K562 (cell line): ENCODE results near the gene EMILIN3. TPM values are rescaled to one million over a fixed set of nuclear protein-coding genes. Genes with fewer than 3 reads are reported as not detected.

Source experiments
- BCLAF1 ChIP-seq, 2 experiments: fragments of 450-650 bp in 1 of 2; IDR thresholded peaks; 2 replicates each; pipeline ENCODE4 v1.6.1; 2011 to 2017; ENCODE audit warnings: low read depth in 2 of 2, antibody characterized with exemption in 1 of 2, borderline replicate concordance in 1 of 2, low read length in 1 of 2, mild to moderate bottlenecking in 1 of 2, mixed read lengths in 1 of 2; ENCODE audit not compliant: control insufficient read depth in 1 of 2
- CEBPB ChIP-seq: fragments of 450-650 bp; IDR thresholded peaks from 2 replicates; pipeline ENCODE4 v1.6.1; 2016; ENCODE audit warnings: missing genetic modification characterization, missing compliant biosample characterization
- JUNB ChIP-seq: fragments of 450-650 bp; formaldehyde crosslinking; conservative IDR thresholded peaks from 2 replicates; pipeline ENCODE4 v1.4.0; 2020; ENCODE audit warnings: mild to moderate bottlenecking
- MGA ChIP-seq: fragments of 450-650 bp; IDR thresholded peaks from 2 replicates; pipeline ENCODE4 v1.6.1; 2016; ENCODE audit warnings: mild to moderate bottlenecking, moderate library complexity
- NR2C2 ChIP-seq, 2 experiments: fragments of 200-800 bp in 1 of 2; sonication (Bioruptor generic) in 1 of 2; sonication (generic) in 1 of 2; formaldehyde crosslinking in 1 of 2; IDR thresholded peaks; 2 replicates each; pipeline versions ENCODE4 v1.6.1 to v1.8.0; 2016 to 2022; ENCODE audit warnings: mild to moderate bottlenecking in 1 of 2, missing compliant biosample characterization in 1 of 2, missing genetic modification characterization in 1 of 2, missing genetic modification reagents in 1 of 2
- RNF219 ChIP-seq: fragments of 250-450 bp; sonication (Bioruptor Pico); IDR thresholded peaks from 2 replicates; pipeline ENCODE4 v1.5.0; 2022; ENCODE audit warnings: mild to moderate bottlenecking
- SMC3 ChIP-seq: conservative IDR thresholded peaks from 2 replicates; pipeline ENCODE4 v1.6.1; 2011; ENCODE audit warnings: low read depth, low read length, improper control_type of control experiment; ENCODE audit not compliant: insufficient read depth
- SNIP1 ChIP-seq: fragments of 450-650 bp; IDR thresholded peaks from 2 replicates; pipeline ENCODE4 v1.7.1; 2017; ENCODE audit warnings: low read depth, mild to moderate bottlenecking
- ZNF76 ChIP-seq: fragments of 250-450 bp; sonication (Bioruptor Pico); IDR thresholded peaks from 2 replicates; pipeline ENCODE4 v1.4.0; 2020; ENCODE audit warnings: mild to moderate bottlenecking, moderate library complexity, borderline replicate concordance
- polyA plus RNA-seq, 8 experiments: library from polyadenylated mRNA; depleted of rRNA in 4 of 8; stranded (reverse) in 5 of 8; unstranded in 3 of 8; fragments of >200 nt; fragmentation: Nextera tagmentation in 2 of 8; fragmentation: Illumina TruSeq in 1 of 8; extraction: Ambion mirVana in 2 of 8; extraction: Trizol in 1 of 8; gene quantifications; 2 replicates each; pipeline versions ENCODE4 v1.2.1 to v1.2.3, GENCODE V29; 2011 to 2014; ENCODE audit warnings: inconsistent platforms in 1 of 8, missing spikeins in 1 of 8
- total RNA-seq, 7 experiments: library from RNA; depleted of rRNA in 6 of 7; stranded (reverse); fragments of >200 nt in 6 of 7; fragmentation: Illumina TruSeq in 2 of 7; extraction: Trizol in 2 of 7; gene quantifications; 2 replicates each; pipeline versions ENCODE4 v1.2.1 to v1.2.3, GENCODE V29; 2011 to 2021; ENCODE audit warnings: low replicate concordance in 1 of 7

Gene EMILIN3
- total and polyA plus RNA-seq, 9 of the 15 experiments (the other 6 are each of a cell fraction or from before 2014, with no cell fraction given): 0.01 to 0.07 TPM; not detected in 7

- TF ChIP-seq RNF219 (CRISPR knock-in tag) (no peak), BCLAF1 (IDR thresholded peaks at IDR 0.05; ENCODE audit: borderline replicate concordance in 1 of 2, control insufficient read depth in 1 of 2, low read depth in 2 of 2, low read length in 1 of 2) (no peak), NR2C2 (CRISPR knock-in tag; IDR thresholded peaks at IDR 0.05) (peak; percentile 75), NR2C2 (tag; IDR thresholded peaks at IDR 0.05) (peak; percentile 96), CEBPB (tag) (no peak), MGA (no peak), ZNF76 (CRISPR knock-in tag) (no peak), SMC3 (0 out of 2 replicates have a peak, but pooled peaks have one; percentile 35), JUNB (CRISPR knock-in tag) (no peak), SNIP1 (no peak)
Measured at GRCh38 chr20:41340327-41341055, 26.1 kb downstream of the EMILIN3 start, which contains the start of gene LPIN3 (continued).
